ENCODE data around the gene KRT25. TPM values are rescaled to one million over a fixed set of nuclear protein-coding genes. Genes with fewer than 3 reads are reported as not detected.

KRT25 gene
- polyA plus RNA-seq, 1 donor from 2014 or later, result 0.19 TPM

DNA sequence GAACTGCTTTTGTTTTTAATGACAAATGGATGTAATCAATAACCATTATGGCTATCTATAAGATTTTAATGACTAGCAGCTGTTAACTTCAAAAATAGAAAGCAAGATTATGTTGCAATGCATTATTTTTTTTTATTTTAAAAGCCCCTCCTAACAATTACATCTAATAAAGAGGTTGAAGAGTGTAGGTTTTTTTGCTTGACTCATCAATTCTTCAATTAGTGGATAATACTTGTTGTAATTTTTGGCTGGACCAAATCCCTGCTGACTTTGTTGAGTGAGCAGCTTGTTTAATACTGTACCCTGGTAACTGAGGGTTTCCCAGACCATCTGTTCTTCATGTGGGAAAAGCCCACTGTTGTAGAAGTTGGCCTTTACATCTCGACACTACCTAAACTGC is 24.2 kb downstream of the KRT25 start:
- H3K79me2 ChIP-seq (replicated peaks; ENCODE audit: insufficient read depth, low read length), result no peaks in the 10 kb centered on the region
- no peak overlapping the region for H3K4me3 ChIP-seq (ENCODE audit: low read length)
- H2AFZ ChIP-seq (ENCODE audit: low read depth, low read length), result no peak overlapping the region
- no peak for TF ChIP-seq EP300 (conservative IDR thresholded peaks at IDR 0.05; ENCODE audit: poor library complexity, severe bottlenecking)
- no peak for TF ChIP-seq EZH2 (IDR thresholded peaks at IDR 0.05; ENCODE audit: borderline replicate concordance, insufficient read depth, low read length, poor library complexity, severe bottlenecking)
- TF ChIP-seq RAD21 (conservative IDR thresholded peaks at IDR 0.05), result no peak
- TF ChIP-seq, protein P1, sequence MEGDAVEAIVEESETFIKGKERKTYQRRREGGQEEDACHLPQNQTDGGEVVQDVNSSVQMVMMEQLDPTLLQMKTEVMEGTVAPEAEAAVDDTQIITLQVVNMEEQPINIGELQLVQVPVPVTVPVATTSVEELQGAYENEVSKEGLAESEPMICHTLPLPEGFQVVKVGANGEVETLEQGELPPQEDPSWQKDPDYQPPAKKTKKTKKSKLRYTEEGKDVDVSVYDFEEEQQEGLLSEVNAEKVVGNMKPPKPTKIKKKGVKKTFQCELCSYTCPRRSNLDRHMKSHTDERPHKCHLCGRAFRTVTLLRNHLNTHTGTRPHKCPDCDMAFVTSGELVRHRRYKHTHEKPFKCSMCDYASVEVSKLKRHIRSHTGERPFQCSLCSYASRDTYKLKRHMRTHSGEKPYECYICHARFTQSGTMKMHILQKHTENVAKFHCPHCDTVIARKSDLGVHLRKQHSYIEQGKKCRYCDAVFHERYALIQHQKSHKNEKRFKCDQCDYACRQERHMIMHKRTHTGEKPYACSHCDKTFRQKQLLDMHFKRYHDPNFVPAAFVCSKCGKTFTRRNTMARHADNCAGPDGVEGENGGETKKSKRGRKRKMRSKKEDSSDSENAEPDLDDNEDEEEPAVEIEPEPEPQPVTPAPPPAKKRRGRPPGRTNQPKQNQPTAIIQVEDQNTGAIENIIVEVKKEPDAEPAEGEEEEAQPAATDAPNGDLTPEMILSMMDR (IDR thresholded peaks at IDR 0.05; ENCODE audit: poor library complexity, severe bottlenecking), result no peak
- no peak for TF ChIP-seq MXI1 (conservative IDR thresholded peaks at IDR 0.05; ENCODE audit: poor library complexity, severe bottlenecking)
- no peak for TF ChIP-seq SMC3 (conservative IDR thresholded peaks at IDR 0.05; ENCODE audit: poor library complexity)
- no peak for TF ChIP-seq POLR2AphosphoS5 (IDR thresholded peaks at IDR 0.05)
- no peak for TF ChIP-seq TAF1 (IDR thresholded peaks at IDR 0.05; ENCODE audit: low read depth)
- TF ChIP-seq, protein P2, sequence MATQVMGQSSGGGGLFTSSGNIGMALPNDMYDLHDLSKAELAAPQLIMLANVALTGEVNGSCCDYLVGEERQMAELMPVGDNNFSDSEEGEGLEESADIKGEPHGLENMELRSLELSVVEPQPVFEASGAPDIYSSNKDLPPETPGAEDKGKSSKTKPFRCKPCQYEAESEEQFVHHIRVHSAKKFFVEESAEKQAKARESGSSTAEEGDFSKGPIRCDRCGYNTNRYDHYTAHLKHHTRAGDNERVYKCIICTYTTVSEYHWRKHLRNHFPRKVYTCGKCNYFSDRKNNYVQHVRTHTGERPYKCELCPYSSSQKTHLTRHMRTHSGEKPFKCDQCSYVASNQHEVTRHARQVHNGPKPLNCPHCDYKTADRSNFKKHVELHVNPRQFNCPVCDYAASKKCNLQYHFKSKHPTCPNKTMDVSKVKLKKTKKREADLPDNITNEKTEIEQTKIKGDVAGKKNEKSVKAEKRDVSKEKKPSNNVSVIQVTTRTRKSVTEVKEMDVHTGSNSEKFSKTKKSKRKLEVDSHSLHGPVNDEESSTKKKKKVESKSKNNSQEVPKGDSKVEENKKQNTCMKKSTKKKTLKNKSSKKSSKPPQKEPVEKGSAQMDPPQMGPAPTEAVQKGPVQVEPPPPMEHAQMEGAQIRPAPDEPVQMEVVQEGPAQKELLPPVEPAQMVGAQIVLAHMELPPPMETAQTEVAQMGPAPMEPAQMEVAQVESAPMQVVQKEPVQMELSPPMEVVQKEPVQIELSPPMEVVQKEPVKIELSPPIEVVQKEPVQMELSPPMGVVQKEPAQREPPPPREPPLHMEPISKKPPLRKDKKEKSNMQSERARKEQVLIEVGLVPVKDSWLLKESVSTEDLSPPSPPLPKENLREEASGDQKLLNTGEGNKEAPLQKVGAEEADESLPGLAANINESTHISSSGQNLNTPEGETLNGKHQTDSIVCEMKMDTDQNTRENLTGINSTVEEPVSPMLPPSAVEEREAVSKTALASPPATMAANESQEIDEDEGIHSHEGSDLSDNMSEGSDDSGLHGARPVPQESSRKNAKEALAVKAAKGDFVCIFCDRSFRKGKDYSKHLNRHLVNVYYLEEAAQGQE (IDR thresholded peaks at IDR 0.05; ENCODE audit: borderline replicate concordance), result no peak
- no peaks in the 10 kb centered on the region for H3K9me3 ChIP-seq (ENCODE audit: low read length)
- no peaks in the 10 kb centered on the region for H3K9me2 ChIP-seq (ENCODE audit: insufficient read depth, low read length)
- H3K27me3 ChIP-seq (ENCODE audit: insufficient read depth, low read depth, low read length), result no peaks in the 10 kb centered on the region
- H4K20me1 ChIP-seq (ENCODE audit: insufficient read depth), result no peaks in the 10 kb centered on the region
- no peak overlapping the region for H3K4me2 ChIP-seq (ENCODE audit: low read length)
- H3K9ac ChIP-seq (ENCODE audit: low read length), result no peak overlapping the region
- H3K36me3 ChIP-seq (ENCODE audit: insufficient read depth, low read length), result no peaks in the 10 kb centered on the region
- H3F3A ChIP-seq (ENCODE audit: insufficient read depth, low read length, poor library complexity, severe bottlenecking), result no peaks in the 10 kb centered on the region
- no peak overlapping the region for H3K27ac ChIP-seq (ENCODE audit: low read length)

DNA sequence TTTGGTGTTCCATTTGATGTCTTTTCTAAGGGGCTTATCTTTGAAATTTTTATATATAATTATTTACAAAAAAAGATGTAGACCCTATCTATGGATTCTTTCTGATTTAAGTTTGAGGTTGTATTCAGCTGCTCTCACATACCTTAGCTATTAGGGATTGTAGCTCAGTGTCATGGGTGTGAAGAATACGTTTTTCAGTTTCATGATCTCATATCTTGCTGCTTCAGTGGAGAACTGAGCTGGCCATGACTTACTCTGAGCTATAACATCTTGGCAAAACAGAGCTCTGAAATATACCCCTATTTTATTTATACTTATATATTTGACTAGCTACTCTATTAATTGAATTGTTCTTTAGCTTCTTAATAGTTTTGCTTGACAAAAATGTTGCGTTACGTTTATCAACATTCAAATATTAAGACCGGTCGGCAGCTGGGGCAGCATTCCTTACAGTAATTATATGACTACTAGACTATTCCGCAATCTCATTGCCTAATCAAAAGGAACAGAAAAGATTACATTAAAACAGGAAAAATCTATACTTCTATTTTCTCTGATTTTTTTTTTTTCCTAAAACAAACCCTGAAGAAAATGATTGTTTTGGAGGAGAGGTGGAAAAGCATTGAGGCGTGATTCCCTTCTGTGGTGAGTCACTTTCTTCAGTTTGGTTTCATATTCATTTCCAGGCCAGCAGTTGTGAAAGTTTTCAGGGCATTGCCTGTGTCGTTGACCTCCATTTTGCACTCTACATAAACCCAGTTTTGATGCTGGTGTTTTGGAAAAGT is 27.5 kb downstream of the KRT25 start:
- no peaks in the 10 kb centered on the region for H3K79me2 ChIP-seq (replicated peaks; ENCODE audit: insufficient read depth, low read length)
- no peak overlapping the region for H3K4me2 ChIP-seq (ENCODE audit: low read length)
- H3K9ac ChIP-seq (ENCODE audit: low read length), result no peak overlapping the region
- TF ChIP-seq TAF1 (IDR thresholded peaks at IDR 0.05; ENCODE audit: low read depth) (no peak), POLR2AphosphoS5 (IDR thresholded peaks at IDR 0.05) (no peak), EZH2 (IDR thresholded peaks at IDR 0.05; ENCODE audit: borderline replicate concordance, insufficient read depth, low read length, poor library complexity, severe bottlenecking) (no peak), SMC3 (conservative IDR thresholded peaks at IDR 0.05; ENCODE audit: poor library complexity) (no peak), RAD21 (conservative IDR thresholded peaks at IDR 0.05) (no peak), MXI1 (conservative IDR thresholded peaks at IDR 0.05; ENCODE audit: poor library complexity, severe bottlenecking) (no peak), EP300 (conservative IDR thresholded peaks at IDR 0.05; ENCODE audit: poor library complexity, severe bottlenecking) (no peak)
- TF ChIP-seq, protein P1 (IDR thresholded peaks at IDR 0.05; ENCODE audit: poor library complexity, severe bottlenecking), result no peak
- TF ChIP-seq, protein P2 (IDR thresholded peaks at IDR 0.05; ENCODE audit: borderline replicate concordance), result no peak
- H3K27me3 ChIP-seq (ENCODE audit: insufficient read depth, low read depth, low read length), result no peaks in the 10 kb centered on the region
- no peaks in the 10 kb centered on the region for H3F3A ChIP-seq (ENCODE audit: insufficient read depth, low read length, poor library complexity, severe bottlenecking)
- H3K4me3 ChIP-seq (ENCODE audit: low read length), result no peak overlapping the region
- no peaks in the 10 kb centered on the region for H3K36me3 ChIP-seq (ENCODE audit: insufficient read depth, low read length)
- H3K9me2 ChIP-seq (ENCODE audit: insufficient read depth, low read length), result no peaks in the 10 kb centered on the region
- no peak overlapping the region for H3K27ac ChIP-seq (ENCODE audit: low read length)
- H4K20me1 ChIP-seq (ENCODE audit: insufficient read depth), result no peaks in the 10 kb centered on the region
- no peaks in the 10 kb centered on the region for H3K9me3 ChIP-seq (ENCODE audit: low read length)
- no peak overlapping the region for H2AFZ ChIP-seq (ENCODE audit: low read depth, low read length)
